HepG2 (cell line): ENCODE data around the gene CD44. TPM values are rescaled to one million over a fixed set of nuclear protein-coding genes. Genes with fewer than 3 reads are reported as not detected.

Experiments
- ATAC-seq: fragments of 200-7000 bp; cut with Tn5 transposase; 3 replicates; pipeline ENCODE4 v1.9.1; 2020; ENCODE audit warnings: mild to moderate bottlenecking, moderate library complexity
- BruUV-seq: library from RNA; stranded (reverse); fragments of 400-500 nt; replicated peaks from 2 replicates; lab custom pipeline; 2021; lab: Mats Ljungman, UMichigan
- CTCF ChIA-PET: fragments of 300-600 bp; formaldehyde crosslinking; extraction: SDS; loops from one replicate; lab custom pipeline; 2021; ENCODE audit warnings: low total read pairs, inconsistent platforms, low intra/inter-chr PET ratio; lab: Yijun Ruan, JAX
- POLR2A ChIA-PET: fragments of 350-600 bp; sonication (Branson Sonifier 250); formaldehyde crosslinking; loops from one replicate; lab custom pipeline; 2020; ENCODE audit warnings: antibody characterized with exemption, inconsistent platforms; lab: Yijun Ruan, JAX
- DNase-seq: peaks from one replicate; pipeline ENCODE4 v3.0.0-alpha.2; 2015; ENCODE audit warnings: low spot score
- FAIRE-seq: peaks from 3 replicates; lab custom pipeline; 2011; peaks lifted over from hg19 to GRCh38; lab: Jason Lieb, UNC
- H2AFZ ChIP-seq: one replicate; pipeline ENCODE4 v1.6.1; 2011; ENCODE audit warnings: low read length, inconsistent platforms
- H3K27ac ChIP-seq: fragments of 300-600 bp; 3 replicates; pipeline ENCODE4 v1.8.0; 2011; ENCODE audit warnings: mixed run types, mild to moderate bottlenecking, mixed read lengths, low read length, inconsistent platforms; ENCODE audit not compliant: insufficient read depth; ENCODE audit errors: extremely low read length
- H3K27me3 ChIP-seq, 2 experiments: fragments of 200-600 bp in 1 of 2; 2 replicates in 1 of 2; 3 replicates in 1 of 2; pipeline versions ENCODE4 v1.6.0 to v1.8.0; 2011; ENCODE audit warnings: low read length in 2 of 2, mild to moderate bottlenecking in 2 of 2, moderate library complexity in 2 of 2, inconsistent platforms in 1 of 2; ENCODE audit not compliant: insufficient read depth in 2 of 2, control insufficient read depth in 1 of 2
- H3K36me3 ChIP-seq, 2 experiments: fragments of 200-600 bp in 1 of 2; replicated peaks in 1 of 2; 2 replicates in 1 of 2; 3 replicates in 1 of 2; pipeline versions ENCODE4 v1.5.1 to v1.8.0; 2011; ENCODE audit warnings: low read length in 2 of 2, inconsistent platforms in 1 of 2; ENCODE audit not compliant: insufficient read depth in 2 of 2, control insufficient read depth in 1 of 2
- H3K4me1 ChIP-seq: 2 replicates; pipeline ENCODE4 v1.5.1; 2012; ENCODE audit warnings: low read length, inconsistent platforms; ENCODE audit not compliant: insufficient read depth
- H3K4me2 ChIP-seq: 2 replicates; pipeline ENCODE4 v1.6.0; 2011; ENCODE audit warnings: low read depth, low read length, inconsistent platforms
- H3K4me3 ChIP-seq, 3 experiments: fragments of 200-600 bp in 1 of 3; sonication (generic), shearing (Covaris generic) in 1 of 3; replicated peaks in 1 of 3; 2 replicates each; pipeline ENCODE4 v1.5.1; 2011 to 2016; ENCODE audit warnings: low read length in 3 of 3, inconsistent platforms in 2 of 3, low read depth in 2 of 3, mild to moderate bottlenecking in 2 of 3, control low read depth in 1 of 3, mixed read lengths in 1 of 3; ENCODE audit not compliant: insufficient read depth in 1 of 3
- H3K79me2 ChIP-seq: one replicate; pipeline ENCODE4 v1.6.1; 2011; ENCODE audit warnings: low read length, inconsistent platforms; ENCODE audit not compliant: insufficient read depth
- H3K9ac ChIP-seq: 2 replicates; pipeline ENCODE4 v1.6.0; 2011; ENCODE audit warnings: mild to moderate bottlenecking, low read depth, low read length, inconsistent platforms; ENCODE audit not compliant: insufficient read depth
- H3K9me3 ChIP-seq: 2 replicates; pipeline ENCODE4 v1.5.1; 2012; ENCODE audit warnings: mild to moderate bottlenecking, low read length
- H4K20me1 ChIP-seq: 2 replicates; pipeline ENCODE4 v1.6.0; 2011; ENCODE audit warnings: inconsistent platforms, mild to moderate bottlenecking, low read length, moderate library complexity; ENCODE audit not compliant: insufficient read depth
- MED8 ChIP-seq: sonication (generic); formaldehyde crosslinking; IDR thresholded peaks from 2 replicates; pipeline ENCODE4 v1.8.1; 2023; ENCODE audit warnings: mild to moderate bottlenecking, missing genetic modification reagents; ENCODE audit not compliant: insufficient replicate concordance
- PTBP1 ChIP-seq: fragments of 200-400 bp; formaldehyde crosslinking; IDR thresholded peaks from 2 replicates; pipeline ENCODE4 v1.6.1; 2018; ENCODE audit warnings: low read length, low read depth; ENCODE audit not compliant: poor library complexity, severe bottlenecking
- ZNF331 ChIP-seq: sonication (generic); formaldehyde crosslinking; IDR thresholded peaks from 2 replicates; pipeline ENCODE4 v1.4.0; 2020; ENCODE audit warnings: missing genetic modification reagents
- WGBS: methylation state at CpG from one replicate; pipeline ENCODE4 v1.1.6; 2017; ENCODE audit warnings: low lambda C conversion rate; 5-methylcytosine and 5-hydroxymethylcytosine counted together
- in situ Hi-C: cut with HindIII; loops from 2 replicates; pipeline ENCODE4 v1.10.0; 2017; ENCODE audit warnings: low pct_unique_long_range_greater_than_20kb; ENCODE audit not compliant: extremely low pct_ligation_motif_present
- intact Hi-C: fragments of 100-400 bp; cut with micrococcal nuclease; formaldehyde crosslinking; loops from one replicate; pipeline ENCODE4 v1.10.0; 2022; ENCODE audit not compliant: unreplicated experiment
- polyA plus RNA-seq, 8 experiments: library from polyadenylated mRNA; depleted of rRNA in 3 of 8; stranded (reverse) in 7 of 8; unstranded in 1 of 8; fragments of >200 nt; fragmentation: Illumina TruSeq in 4 of 8; extraction: Trizol in 4 of 8; gene quantifications; 2 replicates each; pipeline versions ENCODE4 v1.2.1 to v1.2.3, GENCODE V29; 2011 to 2016; ENCODE audit warnings: low read depth in 4 of 8, missing spikeins in 1 of 8, mixed read lengths in 1 of 8; ENCODE audit not compliant: insufficient read depth in 1 of 8
- total RNA-seq, 5 experiments: library from RNA; depleted of rRNA; stranded (reverse); fragments of >200 nt; fragmentation: Illumina TruSeq; extraction: Trizol; gene quantifications; 2 replicates each; pipeline ENCODE4 v1.2.3, GENCODE V29; 2016; ENCODE audit warnings: low read depth in 1 of 5
- TF ChIP-seq, protein P1 (sequence below): conservative IDR thresholded peaks from 2 replicates; pipeline ENCODE4 v1.6.1; 2018; ENCODE audit warnings: missing genetic modification reagents
- TF ChIP-seq, protein P2 (sequence below): sonication (generic); formaldehyde crosslinking; IDR thresholded peaks from 2 replicates; pipeline ENCODE4 v1.8.0; 2022; ENCODE audit warnings: missing genetic modification reagents, mild to moderate bottlenecking, moderate library complexity, borderline replicate concordance

The CD44 gene
- total and polyA plus RNA-seq, 2 of the 13 experiments (the other 11 are each of a cell fraction or from before 2014, with no cell fraction given), result 0.02 to 0.11 TPM

DNA sequence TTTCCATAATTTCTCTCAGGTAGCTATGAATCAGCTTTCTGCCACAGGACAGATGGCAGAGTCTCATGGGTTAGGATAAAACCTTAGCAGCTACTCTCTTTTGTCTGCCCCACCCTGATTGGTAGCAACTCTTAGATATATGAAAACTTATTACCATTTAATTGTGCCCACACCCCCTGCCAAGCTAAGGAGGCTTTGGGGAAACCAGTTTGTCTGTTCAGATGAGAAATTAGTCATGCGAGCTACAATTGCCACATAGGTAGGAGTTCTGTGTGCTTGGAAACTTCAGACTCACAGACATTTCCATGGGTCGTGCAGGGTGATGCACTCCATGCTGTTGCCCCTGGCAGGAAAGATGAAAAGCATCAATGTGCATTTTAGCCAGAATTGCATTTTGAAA, 39.9 kb downstream of the CD44 start:
- Histone ChIP-seq H2AFZ (no peak overlapping the region), H3K4me1 (peaks cover 5% of the 10 kb centered on the region), H3K4me3 (no peak overlapping the region), H4K20me1 (no peaks in the 10 kb centered on the region), H3K27ac (no peak overlapping the region), H3K4me2 (no peak overlapping the region), H3K27me3 (no peaks in the 10 kb centered on the region), H3K36me3 (no peaks in the 10 kb centered on the region), H3K9me3 (no peaks in the 10 kb centered on the region), H3K9ac (no peak overlapping the region), H3K79me2 (no peaks in the 10 kb centered on the region)
- no peak for ATAC-seq
- DNase-seq, result no peak
- no peak for FAIRE-seq
- 89% methylated on average over 1 of the region's 2 CpGs for WGBS
- intact Hi-C loops (no loop called here), in situ Hi-C loops (loop anchor here (10.0 kb wide), 1 partner anchor 64 kb away; no protein-coding TSS in a partner anchor)
- BruUV-seq, result no TSS peak
- CTCF ChIA-PET, result no interaction called here
- TF ChIP-seq PTBP1 (no peak), ZNF331 (CRISPR knock-in tag) (no peak), MED8 (CRISPR knock-in tag) (no peak)
- TF ChIP-seq, protein P1, sequence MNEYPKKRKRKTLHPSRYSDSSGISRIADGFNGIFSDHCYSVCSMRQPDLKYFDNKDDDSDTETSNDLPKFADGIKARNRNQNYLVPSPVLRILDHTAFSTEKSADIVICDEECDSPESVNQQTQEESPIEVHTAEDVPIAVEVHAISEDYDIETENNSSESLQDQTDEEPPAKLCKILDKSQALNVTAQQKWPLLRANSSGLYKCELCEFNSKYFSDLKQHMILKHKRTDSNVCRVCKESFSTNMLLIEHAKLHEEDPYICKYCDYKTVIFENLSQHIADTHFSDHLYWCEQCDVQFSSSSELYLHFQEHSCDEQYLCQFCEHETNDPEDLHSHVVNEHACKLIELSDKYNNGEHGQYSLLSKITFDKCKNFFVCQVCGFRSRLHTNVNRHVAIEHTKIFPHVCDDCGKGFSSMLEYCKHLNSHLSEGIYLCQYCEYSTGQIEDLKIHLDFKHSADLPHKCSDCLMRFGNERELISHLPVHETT, result no peak
- TF ChIP-seq, protein P2, sequence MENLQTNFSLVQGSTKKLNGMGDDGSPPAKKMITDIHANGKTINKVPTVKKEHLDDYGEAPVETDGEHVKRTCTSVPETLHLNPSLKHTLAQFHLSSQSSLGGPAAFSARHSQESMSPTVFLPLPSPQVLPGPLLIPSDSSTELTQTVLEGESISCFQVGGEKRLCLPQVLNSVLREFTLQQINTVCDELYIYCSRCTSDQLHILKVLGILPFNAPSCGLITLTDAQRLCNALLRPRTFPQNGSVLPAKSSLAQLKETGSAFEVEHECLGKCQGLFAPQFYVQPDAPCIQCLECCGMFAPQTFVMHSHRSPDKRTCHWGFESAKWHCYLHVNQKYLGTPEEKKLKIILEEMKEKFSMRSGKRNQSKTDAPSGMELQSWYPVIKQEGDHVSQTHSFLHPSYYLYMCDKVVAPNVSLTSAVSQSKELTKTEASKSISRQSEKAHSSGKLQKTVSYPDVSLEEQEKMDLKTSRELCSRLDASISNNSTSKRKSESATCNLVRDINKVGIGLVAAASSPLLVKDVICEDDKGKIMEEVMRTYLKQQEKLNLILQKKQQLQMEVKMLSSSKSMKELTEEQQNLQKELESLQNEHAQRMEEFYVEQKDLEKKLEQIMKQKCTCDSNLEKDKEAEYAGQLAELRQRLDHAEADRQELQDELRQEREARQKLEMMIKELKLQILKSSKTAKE, result no peak
- POLR2A ChIA-PET, result no interaction called here
